ENCODE measurements around the gene SLC4A11.
"Not testable (repeated sequence)": the region's sequence is repeated elsewhere in the genome, so short reads cannot be mapped to it uniquely, and the experiment has no call there.

The SLC4A11 gene

GRCh38 chr20:3227506-3227905 is 11.5 kb downstream of the SLC4A11 start:
- DNase-seq, result no peak

GRCh38 chr20:3226864-3227263 is 12.1 kb downstream of the SLC4A11 start:
- DNase-seq, result no peak

GRCh38 chr20:3226093-3226492 is 12.9 kb downstream of the SLC4A11 start:
- DNase-seq, result no peak

- no peak for DNase-seq
Measured at GRCh38 chr20:3224681-3225421, 14.1 kb downstream of the SLC4A11 start.

- no peak for DNase-seq
Measured at GRCh38 chr20:3223994-3224680, 14.9 kb downstream of the SLC4A11 start.

GRCh38 chr20:3223651-3223993 is 15.4 kb downstream of the SLC4A11 start:
- no peak for DNase-seq

GRCh38 chr20:3222635-3223600 is 16.1 kb downstream of the SLC4A11 start:
- DNase-seq, result no peak

GRCh38 chr20:3221398-3222226 is 17.4 kb downstream of the SLC4A11 start:
- DNase-seq, result no peak

- DNase-seq, result no peak
Measured at GRCh38 chr20:3218307-3218988, 20.5 kb downstream of the SLC4A11 start.

- DNase-seq, result not testable (repeated sequence)
Measured at GRCh38 chr20:3215359-3215917, 23.6 kb downstream of the SLC4A11 start.

GRCh38 chr20:3213226-3213625 is 25.8 kb downstream of the SLC4A11 start:
- no peak for DNase-seq

- DNase-seq, result no peak
Measured at GRCh38 chr20:3210346-3210745, 28.6 kb downstream of the SLC4A11 start.

GRCh38 chr20:3209946-3210317 is 29.1 kb downstream of the SLC4A11 start:
- no peak for DNase-seq

- DNase-seq, result no peak
Measured at GRCh38 chr20:3209257-3209945, 29.6 kb downstream of the SLC4A11 start, which contains the start of gene ITPA. ITPA (plus strand) TSS chr20:3209498; CDS start chr20:3209552, 54 bp downstream.

- no peak for DNase-seq
Measured at GRCh38 chr20:3208786-3209256, 30.2 kb downstream of the SLC4A11 start.

GRCh38 chr20:3204124-3204794 is 34.7 kb downstream of the SLC4A11 start, which contains the start of gene DDRGK1:
DDRGK1 (minus strand) TSS chr20:3204682; CDS start chr20:3204627, 55 bp downstream.
- peak; percentile 37 for DNase-seq

- DNase-seq, result no peak
Measured at GRCh38 chr20:3203315-3204123, 35.5 kb downstream of the SLC4A11 start.

GRCh38 chr20:3202965-3203314 is 36.0 kb downstream of the SLC4A11 start:
- no peak for DNase-seq
